Right lobe of liver (tissue), 6 donors: ENCODE measurements around the gene MOXD1. TPM values are rescaled to one million over a fixed set of nuclear protein-coding genes. Genes with fewer than 3 reads are reported as not detected.

Source experiments
- ATAC-seq, 4 donors: fragments of 200-7000 bp; cut with Tn5 transposase; one replicate each; pipeline ENCODE4 v1.9.1; 2020; ENCODE audit warnings: mild to moderate bottlenecking in 4 of 4, moderate library complexity in 4 of 4
- DNase-seq, 3 donors: peaks; one replicate each; pipeline ENCODE4 v3.0.0-alpha.2; 2020
- H3K27ac ChIP-seq, 3 donors: fragments of 200-600 bp; one replicate each; pipeline ENCODE4 v1.8.0; 2022
- H3K27me3 ChIP-seq, 2 donors: fragments of 200-600 bp; one replicate each; pipeline ENCODE4 v1.8.0; 2022
- H3K36me3 ChIP-seq, 4 donors: fragments of 200-600 bp; sonication (generic) in 1 of 4; one replicate each; pipeline versions ENCODE4 v1.5.1 to v1.8.0; 2017 to 2022; ENCODE audit warnings: control low read depth in 1 of 4
- H3K4me1 ChIP-seq, 4 donors: fragments of 200-600 bp; sonication (generic) in 1 of 4; one replicate each; pipeline versions ENCODE4 v1.5.1 to v1.8.0; 2017 to 2022; ENCODE audit warnings: control low read depth in 1 of 4
- H3K4me3 ChIP-seq, 3 donors: fragments of 200-600 bp; one replicate each; pipeline ENCODE4 v1.8.0; 2022
- H3K9me3 ChIP-seq, 4 donors: fragments of 200-600 bp; sonication (generic) in 1 of 4; one replicate each; pipeline versions ENCODE4 v1.5.1 to v1.8.0; 2017 to 2022; ENCODE audit warnings: control low read depth in 1 of 4
- CTCF ChIP-seq, 4 donors: fragments of 200-600 bp in 3 of 4; fragments of 450-650 bp in 1 of 4; IDR thresholded peaks; one replicate each; pipeline versions ENCODE4 v1.5.1 to v1.8.0; 2016 to 2022; ENCODE audit warnings: antibody characterized with exemption in 4 of 4, mild to moderate bottlenecking in 2 of 4
- POLR2A ChIP-seq: fragments of 450-650 bp; IDR thresholded peaks from one replicate; pipeline ENCODE4 v1.6.1; 2017; ENCODE audit warnings: antibody characterized with exemption, mild to moderate bottlenecking
- WGBS: methylation state at CpG from one replicate; pipeline ENCODE4 v1.1.6; 2018; ENCODE audit warnings: low coverage, low lambda C conversion rate; ENCODE audit not compliant: insufficient coverage; ENCODE audit errors: missing lambda C conversion rate; 5-methylcytosine and 5-hydroxymethylcytosine counted together
- intact Hi-C, 2 donors: fragments of 100-400 bp; cut with DNase I; formaldehyde crosslinking; loops; one replicate each; pipeline versions ENCODE4 v1.11.2 to v1.14.1; 2022
- total RNA-seq, 6 experiments: library from RNA; depleted of rRNA in 2 of 6; stranded (reverse); fragments of >200 nt in 2 of 6; fragmentation: NEBNext Ultra II Directional in 3 of 6; extraction: Animal tissue kit (Norgen Biotek cat#: 25700) in 3 of 6; gene quantifications; one replicate each; pipeline versions ENCODE4 v1.1.0 to v1.2.4, GENCODE V29; 2016 to 2023
- donor health status: DM: no; HTN: yes; CAD: no.
- donor health status: DM: no; HTN: no; CAD: no.
- donor health status: DM: no; HTN: no; CAD: no.
- donor health status: DM: no; HTN: yes; CAD: no.
- donor health status: DM: no; HTN: yes; CAD: no.

Gene MOXD1
- total RNA-seq, 6 experiments from 2014 or later = 0.24 to 2.3 (median 1.0) TPM; not detected in 1

GRCh38 chr6:132368916-132369481 is 32.3 kb downstream of the MOXD1 start:
- H3K36me3 ChIP-seq = no peaks in the 10 kb centered on the region
- H3K27ac ChIP-seq = no peak overlapping the region
- intact Hi-C loops = no loop called here
- H3K9me3 ChIP-seq = no peaks in the 10 kb centered on the region
- no peak overlapping the region for H3K4me3 ChIP-seq
- 73% methylated on average over 7 of the region's 7 CpGs for WGBS
- H3K4me1 ChIP-seq = no peaks in the 10 kb centered on the region
- H3K27me3 ChIP-seq = no peaks in the 10 kb centered on the region
- no peak for ATAC-seq
- TF ChIP-seq POLR2A = no peak
- TF ChIP-seq CTCF (IDR thresholded peaks at IDR 0.05) = no peak
- no peak for DNase-seq

- ATAC-seq (peak in 1 of 4 donors; percentile 28), DNase-seq (no peak)
- 26% methylated on average over 4 of the region's 4 CpGs for WGBS
- H3K4me1 ChIP-seq = no peaks in the 10 kb centered on the region
- H3K27me3 ChIP-seq = no peaks in the 10 kb centered on the region
- intact Hi-C loops = no loop called here
- H3K4me3 ChIP-seq = no peak overlapping the region
- no peaks in the 10 kb centered on the region for H3K9me3 ChIP-seq
- no peak overlapping the region for H3K27ac ChIP-seq
- TF ChIP-seq POLR2A = no peak
- no peak for TF ChIP-seq CTCF (IDR thresholded peaks at IDR 0.05)
- H3K36me3 ChIP-seq = no peaks in the 10 kb centered on the region
Observed at GRCh38 chr6:132365281-132365907, 35.9 kb downstream of the MOXD1 start.

- intact Hi-C loops = no loop called here
- Histone ChIP-seq H3K36me3 (no peaks in the 10 kb centered on the region), H3K27ac (no peak overlapping the region), H3K9me3 (no peaks in the 10 kb centered on the region), H3K4me1 (no peaks in the 10 kb centered on the region), H3K27me3 (no peaks in the 10 kb centered on the region), H3K4me3 (no peak overlapping the region)
- TF ChIP-seq CTCF (IDR thresholded peaks at IDR 0.05) = no peak
- no peak for TF ChIP-seq POLR2A
- ATAC-seq (no peak), DNase-seq (no peak)
- WGBS = 74% methylated on average over 5 of the region's 5 CpGs
Observed at GRCh38 chr6:132364306-132365074, 36.8 kb downstream of the MOXD1 start.

GRCh38 chr6:132362442-132363185 is 38.7 kb downstream of the MOXD1 start:
- Histone ChIP-seq H3K27me3 (no peaks in the 10 kb centered on the region), H3K4me1 (no peaks in the 10 kb centered on the region), H3K9me3 (no peaks in the 10 kb centered on the region), H3K27ac (no peak overlapping the region), H3K4me3 (no peak overlapping the region), H3K36me3 (no peaks in the 10 kb centered on the region)
- WGBS = 46% methylated on average over 6 of the region's 6 CpGs
- TF ChIP-seq POLR2A = no peak
- TF ChIP-seq CTCF (IDR thresholded peaks at IDR 0.05) = no peak
- intact Hi-C loops = no loop called here
- DNase-seq (no peak), ATAC-seq (no peak)
